Subcutaneous abdominal adipose tissue (tissue), 5 donors: Measurements from ENCODE around the gene PBX2.

Experiments used
- H3K27ac ChIP-seq: one replicate; pipeline ENCODE4 v1.7.0; 2013; ENCODE audit warnings: low read depth, mild to moderate bottlenecking, inconsistent platforms, low read length, moderate library complexity
- H3K27me3 ChIP-seq, 5 donors: one replicate each; pipeline ENCODE4 v1.7.0; 2013; ENCODE audit warnings: low read length in 5 of 5, inconsistent platforms in 1 of 5; ENCODE audit not compliant: control insufficient read depth in 5 of 5, insufficient read depth in 4 of 5
- H3K36me3 ChIP-seq, 5 donors: one replicate each; pipeline ENCODE4 v1.7.0; 2013; ENCODE audit warnings: low read length in 5 of 5; ENCODE audit not compliant: control insufficient read depth in 5 of 5, insufficient read depth in 5 of 5
- H3K4me1 ChIP-seq, 5 donors: one replicate each; pipeline ENCODE4 v1.7.0; 2013; ENCODE audit warnings: low read length in 5 of 5, mild to moderate bottlenecking in 3 of 5, moderate library complexity in 1 of 5; ENCODE audit not compliant: control insufficient read depth in 5 of 5, insufficient read depth in 5 of 5
- H3K4me3 ChIP-seq, 5 donors: one replicate each; pipeline ENCODE4 v1.7.0; 2013; ENCODE audit warnings: low read length in 5 of 5, low read depth in 1 of 5
- H3K9ac ChIP-seq, 5 donors: one replicate each; pipeline ENCODE4 v1.7.0; 2013; ENCODE audit warnings: low read length in 5 of 5, mild to moderate bottlenecking in 4 of 5, moderate library complexity in 3 of 5
- H3K9me3 ChIP-seq, 5 donors: one replicate each; pipeline ENCODE4 v1.7.0; 2013; ENCODE audit warnings: low read length in 5 of 5; ENCODE audit not compliant: control insufficient read depth in 5 of 5
- donor health status: healthy.
- donor health status: healthy.
- donor health status: healthy.
- donor health status: healthy.
- donor health status: healthy.

Gene PBX2

GRCh38 chr6:32175322-32175710, 14.7 kb downstream of the PBX2 start:
- Histone ChIP-seq H3K9ac (peak overlapping the region; percentile 32 to 97 (median 88)), H3K27me3 (no peaks in the 10 kb centered on the region), H3K9me3 (no peaks in the 10 kb centered on the region), H3K36me3 (peaks cover 0 to 17% (median 11%) of the 10 kb centered on the region in 5 donors), H3K4me1 (peaks cover 14 to 59% (median 46%) of the 10 kb centered on the region in 5 donors), H3K4me3 (peak overlapping the region; percentile 76 to 93 (median 85)), H3K27ac (peak overlapping the region; percentile 93)

DNA sequence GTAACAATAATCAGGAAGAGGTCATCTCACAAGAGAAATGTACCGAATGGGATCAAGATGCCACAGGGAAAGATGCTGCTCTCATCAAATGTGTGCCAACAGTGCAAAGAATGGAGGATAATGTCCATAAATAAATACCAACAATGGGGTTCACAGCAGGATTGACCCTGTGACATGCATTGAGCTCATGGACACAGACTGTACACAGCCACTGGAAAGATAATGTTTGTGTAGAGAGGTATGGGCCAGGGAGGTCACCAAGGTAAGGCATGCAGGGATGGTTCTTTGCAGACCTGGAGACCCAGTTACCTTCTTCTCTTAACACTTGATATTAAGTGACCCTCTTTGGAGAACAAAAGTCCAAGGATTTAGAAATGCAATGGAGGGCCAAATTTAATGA, 15.6 kb downstream of the PBX2 start:
- Histone ChIP-seq H3K36me3 (peaks cover 0 to 20% (median 17%) of the 10 kb centered on the region in 5 donors), H3K9ac (no peak overlapping the region), H3K27ac (no peak overlapping the region), H3K27me3 (no peaks in the 10 kb centered on the region), H3K4me1 (peaks cover 14 to 51% (median 38%) of the 10 kb centered on the region in 5 donors), H3K4me3 (no peak overlapping the region), H3K9me3 (no peaks in the 10 kb centered on the region)

- H3K27ac ChIP-seq: no peak overlapping the region
- H3K9me3 ChIP-seq: no peaks in the 10 kb centered on the region
- no peaks in the 10 kb centered on the region for H3K27me3 ChIP-seq
- H3K4me1 ChIP-seq: peaks cover 13 to 40% (median 29%) of the 10 kb centered on the region in 5 donors
- peak overlapping the region in 3 of 5 donors; percentile 12 to 33 (median 25) for H3K9ac ChIP-seq
- no peak overlapping the region for H3K4me3 ChIP-seq
- H3K36me3 ChIP-seq: peaks cover 0 to 32% (median 30%) of the 10 kb centered on the region in 5 donors
These were observed 16.8 kb downstream of the PBX2 start for GRCh38 chr6:32173051-32173727.

- H3K4me1 ChIP-seq: peaks cover 3 to 22% (median 15%) of the 10 kb centered on the region in 5 donors
These were observed 18.8 kb downstream of the PBX2 start for GRCh38 chr6:32171234-32171633.

GRCh38 chr6:32170294-32170693, 19.7 kb downstream of the PBX2 start:
- peaks cover 2 to 16% (median 9%) of the 10 kb centered on the region in 5 donors for H3K4me1 ChIP-seq
- H3K9me3 ChIP-seq: no peaks in the 10 kb centered on the region
- no peaks in the 10 kb centered on the region for H3K27me3 ChIP-seq
- H3K4me3 ChIP-seq: no peak overlapping the region
- H3K36me3 ChIP-seq: peaks cover 0 to 59% (median 52%) of the 10 kb centered on the region in 5 donors
- H3K9ac ChIP-seq: no peak overlapping the region
- no peak overlapping the region for H3K27ac ChIP-seq

More at GRCh38 chr6:32171234-32171633, 18.8 kb downstream of the PBX2 start:
- no peak overlapping the region for H3K4me3 ChIP-seq
- H3K9me3 ChIP-seq: no peaks in the 10 kb centered on the region
- no peak overlapping the region for H3K27ac ChIP-seq
- no peaks in the 10 kb centered on the region for H3K27me3 ChIP-seq
- H3K9ac ChIP-seq: no peak overlapping the region
- H3K36me3 ChIP-seq: peaks cover 0 to 52% (median 49%) of the 10 kb centered on the region in 5 donors

DNA sequence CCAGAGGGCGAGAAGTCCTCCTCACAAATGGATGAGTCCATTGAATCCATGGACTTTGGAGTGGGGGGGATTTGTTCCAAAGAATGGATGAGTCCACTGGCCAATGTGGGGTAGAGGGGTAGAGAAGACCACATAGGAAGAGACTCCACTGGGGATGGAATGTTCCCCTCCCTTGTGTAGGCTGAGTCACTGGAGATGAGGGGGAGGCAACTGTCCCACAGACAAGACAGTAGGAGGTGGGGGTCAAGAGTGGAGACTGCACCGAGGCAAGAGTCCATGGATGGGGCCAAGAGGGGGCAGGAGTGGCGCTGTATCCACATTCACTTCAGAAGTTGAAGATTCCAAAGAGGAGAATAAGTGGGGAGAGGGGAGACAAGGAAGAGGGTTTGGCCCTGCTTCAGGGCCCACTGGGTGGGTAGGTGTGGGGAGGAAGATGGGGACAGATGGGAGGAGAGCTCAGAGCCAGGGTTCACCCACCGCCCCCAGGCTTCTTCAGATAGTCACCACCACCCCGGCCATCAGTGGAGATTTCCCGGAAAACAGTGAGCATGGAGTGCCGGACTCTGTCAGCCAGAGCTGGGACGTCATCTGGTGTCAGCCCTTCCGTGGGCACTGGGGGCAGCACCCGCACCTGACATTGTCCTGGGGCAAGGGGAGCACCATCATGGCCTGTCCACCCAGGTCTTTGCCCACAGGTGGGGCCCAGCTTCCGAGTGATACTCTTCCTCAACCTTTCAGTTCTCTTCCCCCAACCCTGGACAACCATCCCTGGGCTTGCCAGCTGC, 21.0 kb downstream of the PBX2 start:
- peaks cover 0 to 10% (median under 1%) of the 10 kb centered on the region in 5 donors for H3K4me1 ChIP-seq
- H3K27me3 ChIP-seq: no peaks in the 10 kb centered on the region
- peaks cover 0 to 63% (median 52%) of the 10 kb centered on the region in 5 donors for H3K36me3 ChIP-seq
- H3K4me3 ChIP-seq: no peak overlapping the region
- H3K9ac ChIP-seq: no peak overlapping the region
- H3K9me3 ChIP-seq: no peaks in the 10 kb centered on the region
- H3K27ac ChIP-seq: no peak overlapping the region

- H3K4me1 ChIP-seq: peaks cover 0 to 15% (median 5%) of the 10 kb centered on the region in 5 donors
- H3K27ac ChIP-seq: no peak overlapping the region
- no peak overlapping the region for H3K4me3 ChIP-seq
- no peak overlapping the region for H3K9ac ChIP-seq
- H3K9me3 ChIP-seq: no peaks in the 10 kb centered on the region
- H3K27me3 ChIP-seq: no peaks in the 10 kb centered on the region
- H3K36me3 ChIP-seq: peaks cover 0 to 68% (median 52%) of the 10 kb centered on the region in 5 donors
These were observed 21.7 kb downstream of the PBX2 start for GRCh38 chr6:32168350-32168749.

- H3K9me3 ChIP-seq: no peaks in the 10 kb centered on the region
- no peak overlapping the region for H3K9ac ChIP-seq
- H3K36me3 ChIP-seq: peaks cover 0 to 71% (median 56%) of the 10 kb centered on the region in 5 donors
- H3K4me3 ChIP-seq: no peak overlapping the region
- no peaks in the 10 kb centered on the region for H3K27me3 ChIP-seq
- peaks cover 0 to 16% (median 5%) of the 10 kb centered on the region in 5 donors for H3K4me1 ChIP-seq
- no peak overlapping the region for H3K27ac ChIP-seq
These were observed 22.2 kb downstream of the PBX2 start for GRCh38 chr6:32167761-32168262.

- H3K9me3 ChIP-seq: no peaks in the 10 kb centered on the region
- H3K27me3 ChIP-seq: no peaks in the 10 kb centered on the region
- H3K4me3 ChIP-seq: no peak overlapping the region
- H3K4me1 ChIP-seq: peaks cover 0 to 19% (median 5%) of the 10 kb centered on the region in 5 donors
- H3K27ac ChIP-seq: no peak overlapping the region
- H3K36me3 ChIP-seq: peaks cover 0 to 77% (median 60%) of the 10 kb centered on the region in 5 donors
- no peak overlapping the region for H3K9ac ChIP-seq
These were observed 22.7 kb downstream of the PBX2 start for GRCh38 chr6:32167154-32167760.
